ENCODE results near the gene PPOX.

PPOX gene

GRCh38 chr1:161121042-161121650 lies 45.1 kb upstream of the PPOX start:
- peak overlapping the region; percentile 58 for H3K27ac ChIP-seq (replicated peaks)
- TF ChIP-seq REST (IDR thresholded peaks at IDR 0.05; ENCODE audit: insufficient replicate concordance, low read depth) (no peak), GABPA (IDR thresholded peaks at IDR 0.05; ENCODE audit: low read depth) (no peak), SPI1 (IDR thresholded peaks at IDR 0.05; ENCODE audit: borderline replicate concordance, low read depth) (no peak), POLR2AphosphoS5 (IDR thresholded peaks at IDR 0.05; ENCODE audit: low read depth) (no peak)
- TF ChIP-seq, protein P1, sequence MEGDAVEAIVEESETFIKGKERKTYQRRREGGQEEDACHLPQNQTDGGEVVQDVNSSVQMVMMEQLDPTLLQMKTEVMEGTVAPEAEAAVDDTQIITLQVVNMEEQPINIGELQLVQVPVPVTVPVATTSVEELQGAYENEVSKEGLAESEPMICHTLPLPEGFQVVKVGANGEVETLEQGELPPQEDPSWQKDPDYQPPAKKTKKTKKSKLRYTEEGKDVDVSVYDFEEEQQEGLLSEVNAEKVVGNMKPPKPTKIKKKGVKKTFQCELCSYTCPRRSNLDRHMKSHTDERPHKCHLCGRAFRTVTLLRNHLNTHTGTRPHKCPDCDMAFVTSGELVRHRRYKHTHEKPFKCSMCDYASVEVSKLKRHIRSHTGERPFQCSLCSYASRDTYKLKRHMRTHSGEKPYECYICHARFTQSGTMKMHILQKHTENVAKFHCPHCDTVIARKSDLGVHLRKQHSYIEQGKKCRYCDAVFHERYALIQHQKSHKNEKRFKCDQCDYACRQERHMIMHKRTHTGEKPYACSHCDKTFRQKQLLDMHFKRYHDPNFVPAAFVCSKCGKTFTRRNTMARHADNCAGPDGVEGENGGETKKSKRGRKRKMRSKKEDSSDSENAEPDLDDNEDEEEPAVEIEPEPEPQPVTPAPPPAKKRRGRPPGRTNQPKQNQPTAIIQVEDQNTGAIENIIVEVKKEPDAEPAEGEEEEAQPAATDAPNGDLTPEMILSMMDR (IDR thresholded peaks at IDR 0.05; ENCODE audit: insufficient read depth, low read length), result no peak
- H3K27me3 ChIP-seq (ENCODE audit: insufficient read depth, poor library complexity, severe bottlenecking), result no peaks in the 10 kb centered on the region
- peak in 1 of 2 experiments; percentile 42 for DNase-seq (ENCODE audit: low read depth in 1 of 2, low spot score in 1 of 2)
- no peak overlapping the region for H3K4me3 ChIP-seq (replicated peaks; ENCODE audit: insufficient read depth, low read length)

GRCh38 chr1:161121834-161122233 lies 44.4 kb upstream of the PPOX start:
- Histone ChIP-seq H3K27me3 (ENCODE audit: insufficient read depth, poor library complexity, severe bottlenecking) (no peaks in the 10 kb centered on the region), H3K4me3 (replicated peaks; ENCODE audit: insufficient read depth, low read length) (no peak overlapping the region), H3K27ac (replicated peaks) (peak overlapping the region; percentile 58)
- TF ChIP-seq SPI1 (IDR thresholded peaks at IDR 0.05; ENCODE audit: borderline replicate concordance, low read depth) (peak; percentile 93), POLR2AphosphoS5 (IDR thresholded peaks at IDR 0.05; ENCODE audit: low read depth) (no peak; the same call in 1 of the 2 replicates), GABPA (IDR thresholded peaks at IDR 0.05; ENCODE audit: low read depth) (0 out of 2 replicates have a peak, but pooled peaks have one; percentile 27)
- TF ChIP-seq, protein P1 (IDR thresholded peaks at IDR 0.05; ENCODE audit: insufficient read depth, low read length), result no peak
- peak in 1 of 2 experiments; percentile 75 for DNase-seq (ENCODE audit: low read depth in 1 of 2, low spot score in 1 of 2)

DNA sequence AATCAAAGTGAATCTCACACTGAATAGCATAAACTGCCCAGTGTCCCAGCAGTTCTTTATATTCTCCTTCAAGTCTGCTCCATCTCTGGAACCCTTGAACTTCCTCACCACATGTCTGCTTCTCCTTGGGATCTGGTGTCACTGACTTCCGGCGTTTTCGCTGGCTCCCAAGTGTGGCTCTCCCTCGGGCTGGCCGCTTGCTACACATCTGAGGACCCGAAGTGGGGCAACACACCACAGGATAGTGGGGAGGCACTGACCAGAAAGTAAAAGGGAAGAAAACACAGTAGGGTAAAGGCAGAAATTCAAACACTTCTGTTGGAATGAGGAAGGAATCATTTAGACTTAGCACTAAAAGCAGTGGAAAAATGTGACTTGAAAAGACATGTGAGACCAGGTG lies 43.3 kb upstream of the PPOX start:
- Histone ChIP-seq H3K27me3 (ENCODE audit: insufficient read depth, poor library complexity, severe bottlenecking) (no peaks in the 10 kb centered on the region), H3K4me3 (replicated peaks; ENCODE audit: insufficient read depth, low read length) (no peak overlapping the region), H3K27ac (replicated peaks) (no peak overlapping the region)
- no peak for TF ChIP-seq REST (IDR thresholded peaks at IDR 0.05; ENCODE audit: insufficient replicate concordance, low read depth)
- TF ChIP-seq SPI1 (IDR thresholded peaks at IDR 0.05; ENCODE audit: borderline replicate concordance, low read depth), result no peak
- TF ChIP-seq, protein P1 (IDR thresholded peaks at IDR 0.05; ENCODE audit: insufficient read depth, low read length), result no peak
- TF ChIP-seq GABPA (IDR thresholded peaks at IDR 0.05; ENCODE audit: low read depth), result no peak
- TF ChIP-seq POLR2AphosphoS5 (IDR thresholded peaks at IDR 0.05; ENCODE audit: low read depth), result no peak
- DNase-seq (ENCODE audit: low read depth in 1 of 2, low spot score in 1 of 2), result no peak
